Vagina (tissue), 2 donors: ENCODE results near the gene BLMH.

Source experiments
- CTCF ChIP-seq, 3 experiments: fragments of 450-650 bp in 2 of 3; fragments of 200-600 bp in 1 of 3; sonication (generic) in 1 of 3; IDR thresholded peaks; one replicate each; pipeline ENCODE4 v1.5.1; 2017 to 2019; ENCODE audit warnings: antibody characterized with exemption in 3 of 3, mild to moderate bottlenecking in 2 of 3, moderate library complexity in 2 of 3
- POLR2A ChIP-seq, 2 donors: fragments of 450-650 bp; IDR thresholded peaks; one replicate each; pipeline ENCODE4 v1.6.1; 2017; ENCODE audit warnings: antibody characterized with exemption in 2 of 2, mild to moderate bottlenecking in 2 of 2, moderate library complexity in 2 of 2
- POLR2AphosphoS5 ChIP-seq, 2 donors: sonication (generic); formaldehyde crosslinking; IDR thresholded peaks; one replicate each; pipeline ENCODE4 v1.9.0; 2017; ENCODE audit warnings: antibody characterized with exemption in 2 of 2, mild to moderate bottlenecking in 2 of 2, low read depth in 1 of 2; ENCODE audit not compliant: insufficient read depth in 1 of 2

GRCh38 chr17:30339086-30339485 lies 47.3 kb upstream of the BLMH start:
- no peak for TF ChIP-seq CTCF (IDR thresholded peaks at IDR 0.05)
- no peak for TF ChIP-seq POLR2A (IDR thresholded peaks at IDR 0.05)
- TF ChIP-seq POLR2AphosphoS5 (IDR thresholded peaks at IDR 0.05; ENCODE audit: insufficient read depth in 1 of 2, low read depth in 1 of 2) = no peak
